ENCODE measurements around the gene CACNA1S. TPM values are rescaled to one million over a fixed set of nuclear protein-coding genes. Genes with fewer than 3 reads are reported as not detected.

The CACNA1S gene
- not detected in 2 replicates for polyA plus RNA-seq (2012; rRNA removed)
- 0.01 TPM in 1 of 2 replicates, not detected in the other for polyA plus RNA-seq (2012; cell fraction: cytosol; rRNA removed)
- polyA plus RNA-seq (2012; cell fraction: nucleus; rRNA removed): not detected in 2 replicates

DNA sequence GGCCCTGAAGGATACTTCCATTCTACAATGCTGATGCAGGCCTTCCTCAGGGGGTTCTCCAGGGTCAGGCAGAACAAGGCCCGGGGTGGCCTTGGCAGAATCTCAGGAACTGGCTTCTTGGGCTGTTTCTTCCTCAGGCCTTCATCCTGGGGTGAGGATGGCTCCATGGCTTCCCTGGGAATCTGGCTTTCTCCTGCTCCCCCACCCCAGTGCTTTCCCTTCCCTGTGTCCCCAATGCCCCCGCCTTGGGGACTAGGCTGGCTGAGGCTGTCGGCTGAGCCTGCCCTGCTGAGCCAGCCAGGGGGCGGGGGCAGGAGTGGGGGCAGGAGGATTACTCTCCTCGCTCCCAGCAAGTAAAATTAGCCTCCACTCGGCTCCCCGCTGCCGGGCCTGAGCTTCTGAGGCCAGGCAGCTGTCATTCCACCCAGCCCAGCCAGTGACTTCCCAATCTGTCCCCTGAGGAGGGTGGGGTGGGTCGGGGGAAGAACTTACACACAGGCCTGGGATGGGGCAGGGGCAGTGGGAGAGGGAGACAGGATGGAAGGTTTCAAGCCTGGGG is at the start of gene CACNA1S:
Gene CACNA1S, minus strand, starts transcription at position 254 of the 559 bp plus-strand sequence. Its CDS starts 87 bp downstream, at position 167.
- Histone ChIP-seq H3K9me2 (no peaks in the 10 kb centered on the region), H3F3A (replicated peaks; ENCODE audit: insufficient read depth) (no peaks in the 10 kb centered on the region), H3K27me3 (ENCODE audit: insufficient read depth) (peaks cover 24% of the 10 kb centered on the region; the same call in 1 of the 2 replicates), H3K36me3 (replicated peaks in 1 of 2; ENCODE audit: control insufficient read depth in 1 of 2, insufficient read depth in 2 of 2, low read length in 1 of 2) (no peaks in the 10 kb centered on the region), H3K27ac (ENCODE audit: low read depth in 2 of 2, low read length in 1 of 2) (no peak within 1 kb of the TSS), H3K9me3 (no peaks in the 10 kb centered on the region), H2AFZ (ENCODE audit: low read depth) (no peak within 1 kb of the TSS), H3K79me2 (ENCODE audit: insufficient read depth) (no peaks in the 10 kb centered on the region), H3K4me2 (no peak within 1 kb of the TSS), H4K20me1 (ENCODE audit: insufficient read depth) (no peaks in the 10 kb centered on the region), H3K4me1 (ENCODE audit: control insufficient read depth in 1 of 2, insufficient read depth in 2 of 2, low read depth in 1 of 2, low read length in 1 of 2) (peaks cover 0 to 7% of the 10 kb centered on the region in 2 experiments; a peak in 1 of 4 replicates), H3K9ac (no peak within 1 kb of the TSS), H3K4me3 (ENCODE audit: low read depth in 2 of 2, low read length in 1 of 2) (no peak within 1 kb of the TSS)
- 80% methylated on average over 7 of the region's 9 CpGs for WGBS (ENCODE audit: low lambda C conversion rate)
- TF ChIP-seq NFIC (IDR thresholded peaks at IDR 0.05; ENCODE audit: borderline replicate concordance) (no peak), RXRA (IDR thresholded peaks at IDR 0.05; ENCODE audit: borderline replicate concordance, low read depth) (no peak)
- TF ChIP-seq, protein P1, sequence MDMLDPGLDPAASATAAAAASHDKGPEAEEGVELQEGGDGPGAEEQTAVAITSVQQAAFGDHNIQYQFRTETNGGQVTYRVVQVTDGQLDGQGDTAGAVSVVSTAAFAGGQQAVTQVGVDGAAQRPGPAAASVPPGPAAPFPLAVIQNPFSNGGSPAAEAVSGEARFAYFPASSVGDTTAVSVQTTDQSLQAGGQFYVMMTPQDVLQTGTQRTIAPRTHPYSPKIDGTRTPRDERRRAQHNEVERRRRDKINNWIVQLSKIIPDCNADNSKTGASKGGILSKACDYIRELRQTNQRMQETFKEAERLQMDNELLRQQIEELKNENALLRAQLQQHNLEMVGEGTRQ (IDR thresholded peaks at IDR 0.05; ENCODE audit: borderline replicate concordance, low read depth, low read length): no peak
- no peak for DNase-seq
- CTCF ChIA-PET: interaction anchor here (1.1 to 6.7 kb wide), 3 partner anchors 31 to 140 kb away, joined by 3 to 114 read pairs (median 9); no protein-coding TSS in a partner anchor
- POLR2A ChIA-PET: no interaction called here

GRCh38 chr1:201157949-201158348 is 45.7 kb upstream of the CACNA1S start:
- no peaks in the 10 kb centered on the region for H3K9me2 ChIP-seq
- H4K20me1 ChIP-seq (ENCODE audit: insufficient read depth): no peaks in the 10 kb centered on the region
- no peaks in the 10 kb centered on the region for H3K27me3 ChIP-seq (ENCODE audit: insufficient read depth)
- no peak overlapping the region for H3K4me3 ChIP-seq (ENCODE audit: low read depth in 2 of 2, low read length in 1 of 2)
- ChIA-PET CTCF (interaction anchor here (1.0 to 2.5 kb wide), 5 partner anchors 9 to 203 kb away, joined by 3 to 14 read pairs (median 3); no protein-coding TSS in a partner anchor), POLR2A (no interaction called here)
- no peaks in the 10 kb centered on the region for H3F3A ChIP-seq (replicated peaks; ENCODE audit: insufficient read depth)
- no peak overlapping the region for H3K4me2 ChIP-seq
- H3K4me1 ChIP-seq (ENCODE audit: control insufficient read depth in 1 of 2, insufficient read depth in 2 of 2, low read depth in 1 of 2, low read length in 1 of 2): peaks cover 8 to 14% of the 10 kb centered on the region in 2 experiments; a peak in 3 of 4 replicates
- TF ChIP-seq MXI1 (IDR thresholded peaks at IDR 0.05; ENCODE audit: low read depth, low read length) (no peak), JUND (IDR thresholded peaks at IDR 0.05) (no peak), RFX5 (IDR thresholded peaks at IDR 0.05; ENCODE audit: low read length) (no peak), SIN3A (IDR thresholded peaks at IDR 0.05; ENCODE audit: borderline replicate concordance, low read depth, low read length) (no peak), GABPA (IDR thresholded peaks at IDR 0.05; ENCODE audit: low read depth) (no peak), POLR2AphosphoS5 (IDR thresholded peaks at IDR 0.05; ENCODE audit: low read depth, low read length) (no peak), RAD21 (IDR thresholded peaks at IDR 0.05; ENCODE audit: low read length) (no peak), TAF1 (IDR thresholded peaks at IDR 0.05; ENCODE audit: borderline replicate concordance, low read depth, low read length) (no peak), FOXM1 (IDR thresholded peaks at IDR 0.05; ENCODE audit: low read depth) (no peak), ELF1 (IDR thresholded peaks at IDR 0.05) (no peak), NFIC (IDR thresholded peaks at IDR 0.05; ENCODE audit: borderline replicate concordance) (no peak), RCOR1 (IDR thresholded peaks at IDR 0.05; ENCODE audit: low read length) (no peak), NRF1 (IDR thresholded peaks at IDR 0.05; ENCODE audit: low read depth, low read length) (no peak), TEAD4 (IDR thresholded peaks at IDR 0.05; ENCODE audit: borderline replicate concordance, insufficient read depth) (no peak), USF1 (IDR thresholded peaks at IDR 0.05; ENCODE audit: borderline replicate concordance, low read depth) (no peak)
- TF ChIP-seq, protein P1 (IDR thresholded peaks at IDR 0.05; ENCODE audit: borderline replicate concordance, low read depth, low read length): no peak
- TF ChIP-seq, protein P2, sequence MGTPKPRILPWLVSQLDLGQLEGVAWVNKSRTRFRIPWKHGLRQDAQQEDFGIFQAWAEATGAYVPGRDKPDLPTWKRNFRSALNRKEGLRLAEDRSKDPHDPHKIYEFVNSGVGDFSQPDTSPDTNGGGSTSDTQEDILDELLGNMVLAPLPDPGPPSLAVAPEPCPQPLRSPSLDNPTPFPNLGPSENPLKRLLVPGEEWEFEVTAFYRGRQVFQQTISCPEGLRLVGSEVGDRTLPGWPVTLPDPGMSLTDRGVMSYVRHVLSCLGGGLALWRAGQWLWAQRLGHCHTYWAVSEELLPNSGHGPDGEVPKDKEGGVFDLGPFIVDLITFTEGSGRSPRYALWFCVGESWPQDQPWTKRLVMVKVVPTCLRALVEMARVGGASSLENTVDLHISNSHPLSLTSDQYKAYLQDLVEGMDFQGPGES (IDR thresholded peaks at IDR 0.05; ENCODE audit: low read depth, low read length): no peak
- TF ChIP-seq, protein P3, sequence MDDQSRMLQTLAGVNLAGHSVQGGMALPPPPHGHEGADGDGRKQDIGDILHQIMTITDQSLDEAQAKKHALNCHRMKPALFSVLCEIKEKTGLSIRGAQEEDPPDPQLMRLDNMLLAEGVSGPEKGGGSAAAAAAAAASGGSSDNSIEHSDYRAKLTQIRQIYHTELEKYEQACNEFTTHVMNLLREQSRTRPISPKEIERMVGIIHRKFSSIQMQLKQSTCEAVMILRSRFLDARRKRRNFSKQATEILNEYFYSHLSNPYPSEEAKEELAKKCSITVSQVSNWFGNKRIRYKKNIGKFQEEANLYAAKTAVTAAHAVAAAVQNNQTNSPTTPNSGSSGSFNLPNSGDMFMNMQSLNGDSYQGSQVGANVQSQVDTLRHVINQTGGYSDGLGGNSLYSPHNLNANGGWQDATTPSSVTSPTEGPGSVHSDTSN (IDR thresholded peaks at IDR 0.05): no peak
- TF ChIP-seq, protein P4, sequence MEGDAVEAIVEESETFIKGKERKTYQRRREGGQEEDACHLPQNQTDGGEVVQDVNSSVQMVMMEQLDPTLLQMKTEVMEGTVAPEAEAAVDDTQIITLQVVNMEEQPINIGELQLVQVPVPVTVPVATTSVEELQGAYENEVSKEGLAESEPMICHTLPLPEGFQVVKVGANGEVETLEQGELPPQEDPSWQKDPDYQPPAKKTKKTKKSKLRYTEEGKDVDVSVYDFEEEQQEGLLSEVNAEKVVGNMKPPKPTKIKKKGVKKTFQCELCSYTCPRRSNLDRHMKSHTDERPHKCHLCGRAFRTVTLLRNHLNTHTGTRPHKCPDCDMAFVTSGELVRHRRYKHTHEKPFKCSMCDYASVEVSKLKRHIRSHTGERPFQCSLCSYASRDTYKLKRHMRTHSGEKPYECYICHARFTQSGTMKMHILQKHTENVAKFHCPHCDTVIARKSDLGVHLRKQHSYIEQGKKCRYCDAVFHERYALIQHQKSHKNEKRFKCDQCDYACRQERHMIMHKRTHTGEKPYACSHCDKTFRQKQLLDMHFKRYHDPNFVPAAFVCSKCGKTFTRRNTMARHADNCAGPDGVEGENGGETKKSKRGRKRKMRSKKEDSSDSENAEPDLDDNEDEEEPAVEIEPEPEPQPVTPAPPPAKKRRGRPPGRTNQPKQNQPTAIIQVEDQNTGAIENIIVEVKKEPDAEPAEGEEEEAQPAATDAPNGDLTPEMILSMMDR (IDR thresholded peaks at IDR 0.05): no peak
- TF ChIP-seq, protein P5, sequence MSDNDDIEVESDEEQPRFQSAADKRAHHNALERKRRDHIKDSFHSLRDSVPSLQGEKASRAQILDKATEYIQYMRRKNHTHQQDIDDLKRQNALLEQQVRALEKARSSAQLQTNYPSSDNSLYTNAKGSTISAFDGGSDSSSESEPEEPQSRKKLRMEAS (IDR thresholded peaks at IDR 0.05; ENCODE audit: low read depth): no peak
- no peak for DNase-seq
- WGBS (ENCODE audit: low lambda C conversion rate): 79% methylated on average over 2 of the region's 2 CpGs
- H3K79me2 ChIP-seq (ENCODE audit: insufficient read depth): peaks cover 10% of the 10 kb centered on the region
- no peak overlapping the region for H2AFZ ChIP-seq (ENCODE audit: low read depth)
- H3K9ac ChIP-seq: no peak overlapping the region
- no peaks in the 10 kb centered on the region for H3K36me3 ChIP-seq (replicated peaks in 1 of 2; ENCODE audit: control insufficient read depth in 1 of 2, insufficient read depth in 2 of 2, low read length in 1 of 2)
- no peaks in the 10 kb centered on the region for H3K9me3 ChIP-seq
- no peak overlapping the region for H3K27ac ChIP-seq (ENCODE audit: low read depth in 2 of 2, low read length in 1 of 2)

Measured in SK-N-SH (cell line).